Retina (tissue), 1 donor: ENCODE data around the gene TANGO6.
"Not testable (repeated sequence)": the region's sequence is repeated elsewhere in the genome, so short reads cannot be mapped to it uniquely, and the experiment has no call there.

Experiments
- DNase-seq: peaks from one replicate; pipeline ENCODE4 v3.0.0-alpha.2; 2016

The TANGO6 gene

GRCh38 chr16:68843482-68844210 is at the start of gene TANGO6:
TSS of gene TANGO6 (plus strand) at chr16:68843531. CDS start at chr16:68843618, 87 bp downstream.
- DNase-seq: peak; percentile 98

- DNase-seq: no peak
Observed at GRCh38 chr16:68798398-68798797, 44.9 kb upstream of the TANGO6 start.

GRCh38 chr16:68800257-68800875 is 43.0 kb upstream of the TANGO6 start:
- DNase-seq: peak; percentile 77

GRCh38 chr16:68802190-68802589 is 41.1 kb upstream of the TANGO6 start:
- DNase-seq: no peak

- DNase-seq: no peak
Observed at GRCh38 chr16:68806422-68806821, 36.9 kb upstream of the TANGO6 start.

GRCh38 chr16:68806981-68807380 is 36.4 kb upstream of the TANGO6 start:
- no peak for DNase-seq

GRCh38 chr16:68814516-68814915 is 28.8 kb upstream of the TANGO6 start:
- no peak for DNase-seq

GRCh38 chr16:68823401-68824135 is 19.8 kb upstream of the TANGO6 start:
- no peak for DNase-seq

GRCh38 chr16:68825427-68825826 is 17.9 kb upstream of the TANGO6 start:
- DNase-seq: no peak

- DNase-seq: no peak
Observed at GRCh38 chr16:68826652-68827051, 16.7 kb upstream of the TANGO6 start.

GRCh38 chr16:68833251-68833650 is 10.1 kb upstream of the TANGO6 start:
- no peak for DNase-seq

GRCh38 chr16:68834550-68834949 is 8.8 kb upstream of the TANGO6 start:
- DNase-seq: no peak

GRCh38 chr16:68835970-68836369 is 7.4 kb upstream of the TANGO6 start:
- no peak for DNase-seq

- no peak for DNase-seq
Observed at GRCh38 chr16:68839831-68840230, 3.5 kb upstream of the TANGO6 start.

GRCh38 chr16:68842964-68843481 is 308 bp upstream of the TANGO6 start:
- not testable (repeated sequence) for DNase-seq

- DNase-seq: no peak
Observed at GRCh38 chr16:68844211-68844564, 857 bp downstream of the TANGO6 start.

GRCh38 chr16:68848786-68849185 is 5.5 kb downstream of the TANGO6 start:
- DNase-seq: no peak

- no peak for DNase-seq
Observed at GRCh38 chr16:68850481-68850880, 7.2 kb downstream of the TANGO6 start.

- no peak for DNase-seq
Observed at GRCh38 chr16:68851601-68852000, 8.3 kb downstream of the TANGO6 start.

- DNase-seq: no peak
Observed at GRCh38 chr16:68857479-68857878, 14.1 kb downstream of the TANGO6 start.

- no peak for DNase-seq
Observed at GRCh38 chr16:68859828-68860227, 16.5 kb downstream of the TANGO6 start.

- DNase-seq: peak; percentile 39
Observed at GRCh38 chr16:68860978-68861892, 17.9 kb downstream of the TANGO6 start.

GRCh38 chr16:68866933-68867332 is 23.6 kb downstream of the TANGO6 start:
- no peak for DNase-seq
